IPS-NIHi7 (cell line): ENCODE results near the gene TOMM70.

ENCODE experiments used
- DNase-seq: peaks from one replicate; pipeline ENCODE4 v3.0.0; 2012; ENCODE audit warnings: mixed read lengths; ENCODE audit errors: extremely low spot score

TOMM70 gene

DNA sequence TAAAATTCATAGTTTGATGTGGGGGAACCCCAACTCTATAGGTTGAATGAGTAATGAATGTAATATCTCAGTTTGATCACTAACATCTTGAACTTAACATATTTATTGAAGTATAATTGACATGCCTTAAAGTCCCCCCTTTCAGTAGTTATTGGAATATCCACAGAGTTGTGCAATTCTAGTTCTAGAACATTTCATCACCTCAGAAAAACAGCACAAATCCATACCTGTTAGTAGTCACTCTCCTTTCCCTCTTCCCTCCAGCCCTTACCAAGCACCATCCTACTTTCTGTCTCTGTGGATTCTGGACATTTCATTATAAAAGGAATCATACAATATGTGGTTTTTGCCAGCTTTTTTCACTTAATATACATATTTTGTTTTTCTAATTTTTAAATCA, 75.1 kb downstream of the TOMM70 start:
- DNase-seq = no peak

DNA sequence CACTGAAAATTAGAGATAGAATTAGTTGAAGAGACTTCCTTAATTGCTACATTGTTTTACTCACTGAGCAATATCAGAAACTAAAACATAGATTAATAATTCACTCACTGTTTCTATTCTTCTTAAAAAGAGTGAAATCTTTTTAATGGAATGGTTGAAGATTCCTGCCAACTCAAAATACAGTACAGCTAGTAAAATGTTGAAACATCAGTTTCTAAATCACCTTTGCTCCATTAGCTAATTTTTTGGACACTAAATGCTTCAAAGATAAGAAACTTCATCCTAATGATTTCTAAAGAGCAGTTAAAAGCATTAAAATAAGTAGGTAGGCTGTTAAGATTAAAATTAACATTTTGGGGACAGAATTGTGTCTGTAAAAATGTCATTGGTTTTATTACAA, 76.8 kb downstream of the TOMM70 start:
- no peak for DNase-seq

DNA sequence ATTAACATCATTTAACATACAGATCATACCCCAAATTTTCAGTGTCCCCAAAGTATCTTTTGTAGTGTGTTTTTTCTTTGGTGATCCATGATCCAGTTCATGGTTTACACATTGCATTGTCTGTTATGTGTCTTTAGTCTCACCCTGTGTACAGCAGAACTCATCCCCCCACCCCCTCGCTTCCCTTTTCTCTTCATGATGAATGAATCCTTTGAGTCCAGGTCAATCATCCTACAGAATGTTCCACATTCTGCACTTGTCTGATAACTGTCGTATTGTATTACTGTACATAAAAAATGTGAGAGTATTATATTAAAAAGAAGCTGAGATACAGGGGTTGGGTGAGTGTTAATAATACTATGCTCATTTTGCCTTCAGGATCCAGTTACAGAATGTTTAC, 80.9 kb downstream of the TOMM70 start:
- DNase-seq = no peak

DNA sequence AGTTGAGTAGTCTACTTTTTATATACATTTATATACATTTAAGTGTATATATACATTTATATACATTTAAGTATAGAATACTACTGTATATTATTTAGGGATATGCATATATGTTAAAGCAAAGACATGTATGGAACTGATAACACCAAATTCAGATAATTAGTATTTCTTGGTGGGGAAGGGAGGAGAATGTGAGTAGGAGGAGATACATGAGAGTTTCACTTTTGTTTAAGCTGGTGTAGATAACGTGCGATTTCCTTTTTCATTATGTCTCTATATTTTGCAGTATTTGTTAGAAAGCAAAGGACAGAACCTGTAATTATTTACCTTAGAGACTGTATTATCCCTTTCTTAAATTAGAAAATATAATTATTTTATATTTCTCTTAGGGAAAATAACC, 83.0 kb downstream of the TOMM70 start:
- no peak for DNase-seq

DNA sequence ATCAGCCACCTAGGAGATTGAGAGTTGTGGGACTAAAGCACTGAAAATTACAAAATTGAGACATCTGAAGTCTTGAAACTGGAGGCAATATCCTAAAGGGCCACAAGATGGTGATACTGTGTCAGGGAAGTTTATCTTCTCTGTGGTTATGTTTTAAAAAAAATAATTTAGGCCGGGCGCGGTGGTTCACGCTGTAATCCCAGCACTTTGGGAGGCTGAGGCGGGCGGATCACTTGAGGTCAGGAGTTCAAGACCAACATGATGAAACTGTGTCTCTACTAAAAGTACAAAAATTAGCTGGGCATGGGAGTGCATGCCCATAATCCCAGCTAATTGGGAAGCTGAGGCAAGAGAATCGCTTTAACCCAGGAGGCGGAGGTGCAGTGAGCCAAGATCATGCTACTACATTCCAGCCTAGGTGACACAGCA, 84.2 kb downstream of the TOMM70 start:
- peak; percentile 21 for DNase-seq
